ENCODE data around the gene MISP. TPM values are rescaled to one million over a fixed set of nuclear protein-coding genes. Genes with fewer than 3 reads are reported as not detected.

The MISP gene
- total and polyA plus RNA-seq, 9 of the 15 experiments (the other 6 are each of a cell fraction or from before 2014, with no cell fraction given) = 0.04 to 0.29 (median 0.05) TPM; not detected in 5

DNA sequence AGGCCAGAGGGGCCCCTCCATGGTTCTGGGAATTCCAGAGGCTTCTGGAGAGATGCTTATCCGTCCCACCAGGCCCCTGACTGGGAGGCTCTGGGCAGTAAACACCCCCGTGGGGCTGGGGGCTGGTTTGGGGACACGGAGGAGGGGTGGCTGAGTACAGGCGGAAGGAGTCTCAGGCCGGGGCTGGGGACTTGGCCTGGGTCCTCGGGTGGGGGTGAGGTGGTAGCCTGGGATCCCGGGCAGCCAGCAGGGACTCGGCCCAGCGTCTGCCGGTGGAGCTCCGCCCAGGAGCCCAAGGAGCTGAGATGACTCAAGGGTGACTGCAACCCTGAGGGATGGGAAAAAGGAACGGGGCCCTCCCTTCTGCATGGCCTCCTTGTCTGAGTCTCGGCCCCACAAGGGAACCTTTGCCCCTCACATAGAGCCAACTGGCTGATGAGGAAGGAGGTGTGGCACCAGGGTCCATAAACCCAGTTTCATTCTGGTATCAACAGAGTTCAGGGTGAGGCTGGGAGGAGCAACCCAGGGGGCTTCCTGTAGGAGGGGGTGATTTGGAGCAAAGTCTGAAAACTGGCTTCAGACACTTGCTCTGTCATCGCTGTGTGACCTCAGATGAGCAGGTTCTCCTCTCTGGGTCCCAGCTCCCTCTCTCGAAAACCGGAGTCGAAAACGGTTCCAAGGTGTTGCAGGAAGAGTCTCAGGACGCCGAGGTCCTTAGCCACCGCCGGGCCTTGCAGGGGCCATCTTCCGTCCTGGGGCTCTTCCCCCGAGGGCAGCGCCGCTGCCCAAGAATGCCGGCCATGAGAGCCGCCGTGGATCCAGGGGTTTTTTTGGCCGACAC is 809 bp downstream of the MISP start (continued):
- TF ChIP-seq, protein P1, sequence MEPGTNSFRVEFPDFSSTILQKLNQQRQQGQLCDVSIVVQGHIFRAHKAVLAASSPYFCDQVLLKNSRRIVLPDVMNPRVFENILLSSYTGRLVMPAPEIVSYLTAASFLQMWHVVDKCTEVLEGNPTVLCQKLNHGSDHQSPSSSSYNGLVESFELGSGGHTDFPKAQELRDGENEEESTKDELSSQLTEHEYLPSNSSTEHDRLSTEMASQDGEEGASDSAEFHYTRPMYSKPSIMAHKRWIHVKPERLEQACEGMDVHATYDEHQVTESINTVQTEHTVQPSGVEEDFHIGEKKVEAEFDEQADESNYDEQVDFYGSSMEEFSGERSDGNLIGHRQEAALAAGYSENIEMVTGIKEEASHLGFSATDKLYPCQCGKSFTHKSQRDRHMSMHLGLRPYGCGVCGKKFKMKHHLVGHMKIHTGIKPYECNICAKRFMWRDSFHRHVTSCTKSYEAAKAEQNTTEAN (CRISPR knock-in tag; IDR thresholded peaks at IDR 0.05) = no peak
- TF ChIP-seq, protein P2, sequence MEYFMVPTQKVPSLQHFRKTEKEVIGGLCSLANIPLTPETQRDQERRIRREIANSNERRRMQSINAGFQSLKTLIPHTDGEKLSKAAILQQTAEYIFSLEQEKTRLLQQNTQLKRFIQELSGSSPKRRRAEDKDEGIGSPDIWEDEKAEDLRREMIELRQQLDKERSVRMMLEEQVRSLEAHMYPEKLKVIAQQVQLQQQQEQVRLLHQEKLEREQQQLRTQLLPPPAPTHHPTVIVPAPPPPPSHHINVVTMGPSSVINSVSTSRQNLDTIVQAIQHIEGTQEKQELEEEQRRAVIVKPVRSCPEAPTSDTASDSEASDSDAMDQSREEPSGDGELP (CRISPR knock-in tag; IDR thresholded peaks at IDR 0.05; ENCODE audit: borderline replicate concordance) = no peak
- TF ChIP-seq, protein P3, sequence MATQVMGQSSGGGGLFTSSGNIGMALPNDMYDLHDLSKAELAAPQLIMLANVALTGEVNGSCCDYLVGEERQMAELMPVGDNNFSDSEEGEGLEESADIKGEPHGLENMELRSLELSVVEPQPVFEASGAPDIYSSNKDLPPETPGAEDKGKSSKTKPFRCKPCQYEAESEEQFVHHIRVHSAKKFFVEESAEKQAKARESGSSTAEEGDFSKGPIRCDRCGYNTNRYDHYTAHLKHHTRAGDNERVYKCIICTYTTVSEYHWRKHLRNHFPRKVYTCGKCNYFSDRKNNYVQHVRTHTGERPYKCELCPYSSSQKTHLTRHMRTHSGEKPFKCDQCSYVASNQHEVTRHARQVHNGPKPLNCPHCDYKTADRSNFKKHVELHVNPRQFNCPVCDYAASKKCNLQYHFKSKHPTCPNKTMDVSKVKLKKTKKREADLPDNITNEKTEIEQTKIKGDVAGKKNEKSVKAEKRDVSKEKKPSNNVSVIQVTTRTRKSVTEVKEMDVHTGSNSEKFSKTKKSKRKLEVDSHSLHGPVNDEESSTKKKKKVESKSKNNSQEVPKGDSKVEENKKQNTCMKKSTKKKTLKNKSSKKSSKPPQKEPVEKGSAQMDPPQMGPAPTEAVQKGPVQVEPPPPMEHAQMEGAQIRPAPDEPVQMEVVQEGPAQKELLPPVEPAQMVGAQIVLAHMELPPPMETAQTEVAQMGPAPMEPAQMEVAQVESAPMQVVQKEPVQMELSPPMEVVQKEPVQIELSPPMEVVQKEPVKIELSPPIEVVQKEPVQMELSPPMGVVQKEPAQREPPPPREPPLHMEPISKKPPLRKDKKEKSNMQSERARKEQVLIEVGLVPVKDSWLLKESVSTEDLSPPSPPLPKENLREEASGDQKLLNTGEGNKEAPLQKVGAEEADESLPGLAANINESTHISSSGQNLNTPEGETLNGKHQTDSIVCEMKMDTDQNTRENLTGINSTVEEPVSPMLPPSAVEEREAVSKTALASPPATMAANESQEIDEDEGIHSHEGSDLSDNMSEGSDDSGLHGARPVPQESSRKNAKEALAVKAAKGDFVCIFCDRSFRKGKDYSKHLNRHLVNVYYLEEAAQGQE (IDR thresholded peaks at IDR 0.05; ENCODE audit: borderline replicate concordance) = no peak
- TF ChIP-seq, protein P3 (CRISPR knock-in tag; IDR thresholded peaks at IDR 0.05; ENCODE audit: low read depth) = no peak
- TF ChIP-seq, protein P4, sequence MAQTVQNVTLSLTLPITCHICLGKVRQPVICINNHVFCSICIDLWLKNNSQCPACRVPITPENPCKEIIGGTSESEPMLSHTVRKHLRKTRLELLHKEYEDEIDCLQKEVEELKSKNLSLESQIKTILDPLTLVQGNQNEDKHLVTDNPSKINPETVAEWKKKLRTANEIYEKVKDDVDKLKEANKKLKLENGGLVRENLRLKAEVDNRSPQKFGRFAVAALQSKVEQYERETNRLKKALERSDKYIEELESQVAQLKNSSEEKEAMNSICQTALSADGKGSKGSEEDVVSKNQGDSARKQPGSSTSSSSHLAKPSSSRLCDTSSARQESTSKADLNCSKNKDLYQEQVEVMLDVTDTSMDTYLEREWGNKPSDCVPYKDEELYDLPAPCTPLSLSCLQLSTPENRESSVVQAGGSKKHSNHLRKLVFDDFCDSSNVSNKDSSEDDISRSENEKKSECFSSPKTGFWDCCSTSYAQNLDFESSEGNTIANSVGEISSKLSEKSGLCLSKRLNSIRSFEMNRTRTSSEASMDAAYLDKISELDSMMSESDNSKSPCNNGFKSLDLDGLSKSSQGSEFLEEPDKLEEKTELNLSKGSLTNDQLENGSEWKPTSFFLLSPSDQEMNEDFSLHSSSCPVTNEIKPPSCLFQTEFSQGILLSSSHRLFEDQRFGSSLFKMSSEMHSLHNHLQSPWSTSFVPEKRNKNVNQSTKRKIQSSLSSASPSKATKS (CRISPR knock-in tag; IDR thresholded peaks at IDR 0.05) = no peak
- no peak for TF ChIP-seq ZNF232 (CRISPR knock-in tag; IDR thresholded peaks at IDR 0.05)
- no peak for TF ChIP-seq ZNF561 (CRISPR knock-in tag; conservative IDR thresholded peaks at IDR 0.05)
